Measurements from ENCODE around the gene LRRC8A.
"Not testable (repeated sequence)": the region's sequence is repeated elsewhere in the genome, so short reads cannot be mapped to it uniquely, and the experiment has no call there.

GRCh38 chr9:128854454-128854853 is 27.5 kb upstream of the LRRC8A start:
- TF ChIP-seq, protein P1, sequence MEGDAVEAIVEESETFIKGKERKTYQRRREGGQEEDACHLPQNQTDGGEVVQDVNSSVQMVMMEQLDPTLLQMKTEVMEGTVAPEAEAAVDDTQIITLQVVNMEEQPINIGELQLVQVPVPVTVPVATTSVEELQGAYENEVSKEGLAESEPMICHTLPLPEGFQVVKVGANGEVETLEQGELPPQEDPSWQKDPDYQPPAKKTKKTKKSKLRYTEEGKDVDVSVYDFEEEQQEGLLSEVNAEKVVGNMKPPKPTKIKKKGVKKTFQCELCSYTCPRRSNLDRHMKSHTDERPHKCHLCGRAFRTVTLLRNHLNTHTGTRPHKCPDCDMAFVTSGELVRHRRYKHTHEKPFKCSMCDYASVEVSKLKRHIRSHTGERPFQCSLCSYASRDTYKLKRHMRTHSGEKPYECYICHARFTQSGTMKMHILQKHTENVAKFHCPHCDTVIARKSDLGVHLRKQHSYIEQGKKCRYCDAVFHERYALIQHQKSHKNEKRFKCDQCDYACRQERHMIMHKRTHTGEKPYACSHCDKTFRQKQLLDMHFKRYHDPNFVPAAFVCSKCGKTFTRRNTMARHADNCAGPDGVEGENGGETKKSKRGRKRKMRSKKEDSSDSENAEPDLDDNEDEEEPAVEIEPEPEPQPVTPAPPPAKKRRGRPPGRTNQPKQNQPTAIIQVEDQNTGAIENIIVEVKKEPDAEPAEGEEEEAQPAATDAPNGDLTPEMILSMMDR (IDR thresholded peaks at IDR 0.05; ENCODE audit: poor library complexity, severe bottlenecking) = not testable (repeated sequence)
- not testable (repeated sequence) for TF ChIP-seq MXI1 (conservative IDR thresholded peaks at IDR 0.05; ENCODE audit: poor library complexity, severe bottlenecking); RAD21 (conservative IDR thresholded peaks at IDR 0.05); EP300 (conservative IDR thresholded peaks at IDR 0.05; ENCODE audit: poor library complexity, severe bottlenecking); POLR2AphosphoS5 (IDR thresholded peaks at IDR 0.05); EZH2 (IDR thresholded peaks at IDR 0.05; ENCODE audit: borderline replicate concordance, insufficient read depth, low read length, poor library complexity, severe bottlenecking)

Measured in neural cell (in vitro differentiated cells).